Ovary (tissue), 9 donors: Measurements from ENCODE around the gene TAGLN. TPM values are rescaled to one million over a fixed set of nuclear protein-coding genes. Genes with fewer than 3 reads are reported as not detected.

Experiments
- DNase-seq, 5 donors: peaks; one replicate each; pipeline ENCODE4 v3.0.0-alpha.2; 2019 to 2020
- H3K27ac ChIP-seq, 2 donors: fragments of 200-600 bp; one replicate each; pipeline versions ENCODE4 v1.5.1 to v1.8.0; 2019 to 2022
- H3K27me3 ChIP-seq: fragments of 200-600 bp; one replicate; pipeline ENCODE4 v1.8.0; 2022
- H3K36me3 ChIP-seq: fragments of 200-600 bp; sonication (generic); one replicate; pipeline ENCODE4 v1.5.1; 2019
- H3K4me1 ChIP-seq: one replicate; pipeline ENCODE4 v1.8.1; 2013; ENCODE audit warnings: mild to moderate bottlenecking, moderate library complexity; ENCODE audit not compliant: insufficient read depth
- H3K4me3 ChIP-seq: fragments of 200-600 bp; sonication (generic); one replicate; pipeline ENCODE4 v1.5.1; 2017
- H3K9me3 ChIP-seq, 2 donors: fragments of 200-600 bp in 1 of 2; sonication (generic) in 1 of 2; one replicate each; pipeline versions ENCODE4 v1.5.1 to v1.8.1; 2013 to 2019; ENCODE audit warnings: mild to moderate bottlenecking in 1 of 2, moderate library complexity in 1 of 2
- EP300 ChIP-seq: sonication (generic); formaldehyde crosslinking; IDR thresholded peaks from one replicate; pipeline ENCODE4 v1.6.1; 2017; ENCODE audit warnings: antibody characterized with exemption
- POLR2A ChIP-seq: fragments of 450-650 bp; IDR thresholded peaks from one replicate; pipeline ENCODE4 v1.6.1; 2017; ENCODE audit warnings: antibody characterized with exemption, mild to moderate bottlenecking, moderate library complexity
- whole genome bisulfite sequencing, 3 donors: extraction: QIAGEN DNeasy Blood & Tissue Kit in 1 of 3; methylation state at CpG; one replicate each; pipeline versions ENCODE4 v1.1.5 to v1.1.7; 2013 to 2017; 5-methylcytosine and 5-hydroxymethylcytosine counted together
- intact Hi-C, 4 donors: fragments of 100-400 bp; cut with DNase I; formaldehyde crosslinking; loops; one replicate each; pipeline versions ENCODE4 v1.11.0 to v1.15.1; 2022 to 2023
- polyA plus RNA-seq, 2 donors: library from polyadenylated mRNA; stranded (reverse); fragments of 200-250 nt in 1 of 2; fragments of 350-450 nt in 1 of 2; fragmentation: Illumina TruSeq in 1 of 2; extraction: RNeasy Lipid Tissue Mini Kit (QIAGEN cat#74804) in 1 of 2; gene quantifications; one replicate each; pipeline ENCODE4 v1.2.3, GENCODE V29; 2013 to 2014
- total RNA-seq, 7 donors: library from RNA; depleted of rRNA in 2 of 7; stranded (reverse); fragments of >200 nt in 2 of 7; fragmentation: NEBNext Ultra II Directional in 3 of 7; extraction: Animal tissue kit (Norgen Biotek cat#: 25700) in 3 of 7; gene quantifications; one replicate each; pipeline versions ENCODE4 v1.1.0 to v1.2.4, GENCODE V29; 2016 to 2023
- TF ChIP-seq, protein P1 (sequence below), 3 donors: fragments of 450-650 bp in 2 of 3; fragments of 200-600 bp in 1 of 3; IDR thresholded peaks; one replicate each; pipeline versions ENCODE4 v1.5.1 to v1.8.0; 2016 to 2022; ENCODE audit warnings: antibody characterized with exemption in 3 of 3, mild to moderate bottlenecking in 1 of 3
- donor health status: DM: no; HTN: no; CAD: no; lungs with moderate emphysema.
- donor health status: DM: no; HTN: no; CAD: no.
- donor health status: Bipolar disorder and iron deficiency.
- donor health status: DM: yes; HTN: yes; CAD: no.
- donor health status: DM: no; HTN: no; CAD: no.
- donor health status: DM: yes; HTN: yes; CAD: no.

TAGLN gene
- total and polyA plus RNA-seq, 9 donors, result 491 to 3,307 (median 1,598) TPM

DNA sequence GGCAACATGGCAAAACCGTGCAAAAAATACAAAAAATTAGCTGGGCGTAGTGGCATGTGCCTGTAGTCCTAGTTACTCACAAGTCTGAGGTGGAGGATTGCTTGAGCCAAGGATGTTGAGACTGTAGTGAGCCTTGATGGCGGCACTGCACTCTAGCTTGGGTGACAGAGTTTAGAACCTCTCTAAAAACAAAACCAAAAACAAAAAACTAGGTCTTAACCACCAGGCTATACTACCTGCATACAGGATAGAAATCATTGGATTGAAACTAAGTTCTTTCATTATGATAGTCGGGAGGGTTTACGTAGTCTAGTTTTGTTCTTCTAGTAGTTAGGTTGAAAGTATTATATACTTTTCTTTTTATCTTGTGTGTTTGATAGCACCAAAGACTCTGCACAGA lies 39.1 kb downstream of the TAGLN start:
- 89 to 95% (median 95%) methylated on average over 5 of the region's 5 CpGs for WGBS, 3 donors
- intact Hi-C loops, result loop anchor here in 1 of 4 donors (10.0 kb wide), 1 partner anchor 77 kb away; the partner anchor contains the start of gene BACE1
- Histone ChIP-seq H3K36me3 (no peaks in the 10 kb centered on the region), H3K27ac (no peak overlapping the region), H3K4me3 (no peak overlapping the region), H3K9me3 (no peaks in the 10 kb centered on the region), H3K27me3 (no peaks in the 10 kb centered on the region), H3K4me1 (no peaks in the 10 kb centered on the region)
- DNase-seq, result no peak
- TF ChIP-seq, protein P1, sequence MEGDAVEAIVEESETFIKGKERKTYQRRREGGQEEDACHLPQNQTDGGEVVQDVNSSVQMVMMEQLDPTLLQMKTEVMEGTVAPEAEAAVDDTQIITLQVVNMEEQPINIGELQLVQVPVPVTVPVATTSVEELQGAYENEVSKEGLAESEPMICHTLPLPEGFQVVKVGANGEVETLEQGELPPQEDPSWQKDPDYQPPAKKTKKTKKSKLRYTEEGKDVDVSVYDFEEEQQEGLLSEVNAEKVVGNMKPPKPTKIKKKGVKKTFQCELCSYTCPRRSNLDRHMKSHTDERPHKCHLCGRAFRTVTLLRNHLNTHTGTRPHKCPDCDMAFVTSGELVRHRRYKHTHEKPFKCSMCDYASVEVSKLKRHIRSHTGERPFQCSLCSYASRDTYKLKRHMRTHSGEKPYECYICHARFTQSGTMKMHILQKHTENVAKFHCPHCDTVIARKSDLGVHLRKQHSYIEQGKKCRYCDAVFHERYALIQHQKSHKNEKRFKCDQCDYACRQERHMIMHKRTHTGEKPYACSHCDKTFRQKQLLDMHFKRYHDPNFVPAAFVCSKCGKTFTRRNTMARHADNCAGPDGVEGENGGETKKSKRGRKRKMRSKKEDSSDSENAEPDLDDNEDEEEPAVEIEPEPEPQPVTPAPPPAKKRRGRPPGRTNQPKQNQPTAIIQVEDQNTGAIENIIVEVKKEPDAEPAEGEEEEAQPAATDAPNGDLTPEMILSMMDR (IDR thresholded peaks at IDR 0.05), result no peak
- TF ChIP-seq POLR2A (no peak), EP300 (no peak)

DNA sequence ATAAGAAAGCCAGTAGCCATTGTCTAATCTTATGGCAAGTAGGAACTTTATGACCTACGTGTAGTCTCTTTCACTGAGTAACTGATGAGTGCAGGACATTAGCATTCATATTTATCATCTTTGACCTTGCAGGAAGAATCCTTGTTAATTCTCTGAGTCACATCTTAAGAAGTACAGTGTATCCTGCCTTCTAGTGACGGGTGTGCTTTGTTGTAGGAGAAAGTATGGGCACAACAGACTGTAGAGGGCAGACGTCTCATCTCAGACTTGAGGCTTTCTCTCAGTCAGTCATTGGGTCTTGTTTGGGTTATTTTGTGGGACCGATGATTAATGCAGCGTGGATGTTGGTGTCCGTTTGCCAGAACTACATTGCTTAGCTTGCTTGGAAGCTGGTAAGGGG lies 40.1 kb downstream of the TAGLN start:
- intact Hi-C loops, result loop anchor here in 1 of 4 donors (10.0 kb wide), 1 partner anchor 76 kb away; the partner anchor contains the start of gene BACE1
- no peak for DNase-seq
- no peak overlapping the region for H3K4me3 ChIP-seq
- TF ChIP-seq EP300 (no peak), POLR2A (no peak)
- TF ChIP-seq, protein P1 (IDR thresholded peaks at IDR 0.05), result no peak
- H3K36me3 ChIP-seq, result no peaks in the 10 kb centered on the region
- H3K4me1 ChIP-seq, result no peaks in the 10 kb centered on the region
- WGBS, 3 donors, result 30 to 54% (median 39%) methylated on average over 6 of the region's 6 CpGs
- no peaks in the 10 kb centered on the region for H3K9me3 ChIP-seq
- H3K27me3 ChIP-seq, result no peaks in the 10 kb centered on the region
- H3K27ac ChIP-seq, result no peak overlapping the region

DNA sequence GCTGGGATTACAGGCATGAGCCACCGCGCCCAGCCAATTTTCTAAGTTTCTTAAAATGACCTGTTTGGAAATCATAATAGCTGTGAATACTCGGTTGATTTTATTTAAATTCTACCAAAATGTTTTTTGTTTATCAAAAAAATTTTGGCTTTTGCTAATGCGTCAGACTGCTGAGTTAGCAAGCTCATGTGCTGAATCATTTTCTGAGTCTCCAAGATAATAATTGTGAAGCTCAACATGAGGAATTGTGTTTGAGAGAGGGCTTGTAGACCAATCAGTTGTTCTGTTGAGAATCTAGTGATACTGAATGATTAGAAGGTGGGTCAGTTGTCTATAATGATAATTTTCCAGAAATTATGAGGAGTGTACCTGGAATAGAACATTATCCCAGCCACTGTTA lies 49.2 kb downstream of the TAGLN start:
- no peaks in the 10 kb centered on the region for H3K36me3 ChIP-seq

DNA sequence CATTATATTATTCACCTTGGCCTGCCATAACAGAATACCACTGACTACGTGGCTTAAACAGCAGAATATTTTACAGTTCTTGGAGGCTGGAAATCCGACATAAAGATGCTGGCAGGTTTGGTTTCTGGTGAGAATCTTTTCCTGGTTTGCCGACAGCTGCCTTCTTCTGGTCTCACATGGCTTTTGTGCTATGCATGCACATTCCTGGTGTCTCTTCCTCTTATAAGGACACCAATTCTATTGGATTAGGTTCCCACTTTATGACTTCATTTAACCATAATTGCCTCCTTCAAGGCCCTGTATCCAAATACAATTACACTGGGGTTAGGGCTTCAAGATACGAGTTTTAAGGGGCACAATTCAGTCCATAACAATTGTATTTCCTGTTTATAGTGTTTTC lies 50.4 kb downstream of the TAGLN start:
- no peaks in the 10 kb centered on the region for H3K36me3 ChIP-seq

More for the DNA sequence above, 49.2 kb downstream of the TAGLN start:
- no peak overlapping the region for H3K4me3 ChIP-seq
- no peaks in the 10 kb centered on the region for H3K9me3 ChIP-seq
- H3K27me3 ChIP-seq, result no peaks in the 10 kb centered on the region
- no peak for DNase-seq
- intact Hi-C loops, result no loop called here
- H3K27ac ChIP-seq, result no peak overlapping the region
- TF ChIP-seq, protein P1 (IDR thresholded peaks at IDR 0.05), result no peak
- TF ChIP-seq EP300 (no peak), POLR2A (no peak)
- 30 to 70% (median 37%) methylated on average over 4 of the region's 4 CpGs for WGBS, 3 donors
- H3K4me1 ChIP-seq, result no peaks in the 10 kb centered on the region

More for the DNA sequence above, 50.4 kb downstream of the TAGLN start:
- WGBS, 3 donors, result 87 to 91% (median 91%) methylated on average over 4 of the region's 4 CpGs
- Histone ChIP-seq H3K4me1 (no peaks in the 10 kb centered on the region), H3K27ac (no peak overlapping the region), H3K9me3 (no peaks in the 10 kb centered on the region), H3K27me3 (no peaks in the 10 kb centered on the region), H3K4me3 (no peak overlapping the region)
- no peak for DNase-seq
- intact Hi-C loops, result no loop called here
- TF ChIP-seq EP300 (no peak), POLR2A (no peak)
- TF ChIP-seq, protein P1 (IDR thresholded peaks at IDR 0.05), result no peak
